Measurements from ENCODE around the gene TMEM203.

TMEM203 gene

DNA sequence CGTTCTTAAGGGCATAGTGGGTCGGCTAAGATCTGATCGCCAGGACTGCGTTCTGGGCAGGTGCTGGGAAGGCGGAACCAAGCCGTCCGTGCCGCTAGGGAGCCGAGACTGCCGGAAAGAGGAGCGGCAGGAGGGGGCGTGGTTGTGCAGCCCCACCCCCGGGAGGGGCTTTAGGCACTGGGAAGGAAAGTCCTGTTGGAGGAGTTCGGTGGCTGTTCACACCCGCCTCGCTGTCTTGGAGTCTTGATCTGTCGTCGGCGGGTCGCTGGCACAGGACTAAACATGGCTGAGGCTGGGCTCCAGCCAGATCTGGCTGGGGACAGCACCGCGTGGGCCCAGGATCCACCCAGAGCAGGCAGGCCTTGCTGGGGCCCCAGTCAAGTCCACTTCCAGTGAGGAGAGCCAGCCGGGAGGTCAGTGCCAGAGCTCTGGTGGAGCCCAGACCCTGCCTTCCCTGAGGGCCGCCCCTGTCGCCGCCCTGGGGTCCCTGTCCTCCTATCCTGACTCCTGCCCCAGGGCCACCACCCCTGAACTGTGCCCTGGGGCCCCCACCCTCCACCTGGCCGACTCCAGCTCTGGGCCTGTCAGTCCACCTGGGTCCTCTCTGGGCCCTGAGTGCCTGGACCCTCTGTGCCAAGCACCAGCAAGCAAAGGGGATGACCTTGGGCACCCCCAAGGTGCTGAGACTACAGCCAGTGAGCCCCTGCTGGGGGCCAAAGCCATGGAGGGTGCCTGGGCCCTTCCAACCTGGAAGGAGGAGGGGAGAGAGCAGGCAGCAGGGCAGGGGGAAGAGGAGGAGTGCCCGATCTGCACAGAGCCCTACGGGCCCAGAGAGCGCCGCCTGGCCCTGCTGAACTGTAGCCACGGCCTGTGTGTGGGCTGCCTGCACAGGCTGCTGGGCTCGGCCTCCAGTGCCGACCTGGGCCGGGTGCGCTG, 12.1 kb upstream of the TMEM203 start:
- DNase-seq, result no peak

DNA sequence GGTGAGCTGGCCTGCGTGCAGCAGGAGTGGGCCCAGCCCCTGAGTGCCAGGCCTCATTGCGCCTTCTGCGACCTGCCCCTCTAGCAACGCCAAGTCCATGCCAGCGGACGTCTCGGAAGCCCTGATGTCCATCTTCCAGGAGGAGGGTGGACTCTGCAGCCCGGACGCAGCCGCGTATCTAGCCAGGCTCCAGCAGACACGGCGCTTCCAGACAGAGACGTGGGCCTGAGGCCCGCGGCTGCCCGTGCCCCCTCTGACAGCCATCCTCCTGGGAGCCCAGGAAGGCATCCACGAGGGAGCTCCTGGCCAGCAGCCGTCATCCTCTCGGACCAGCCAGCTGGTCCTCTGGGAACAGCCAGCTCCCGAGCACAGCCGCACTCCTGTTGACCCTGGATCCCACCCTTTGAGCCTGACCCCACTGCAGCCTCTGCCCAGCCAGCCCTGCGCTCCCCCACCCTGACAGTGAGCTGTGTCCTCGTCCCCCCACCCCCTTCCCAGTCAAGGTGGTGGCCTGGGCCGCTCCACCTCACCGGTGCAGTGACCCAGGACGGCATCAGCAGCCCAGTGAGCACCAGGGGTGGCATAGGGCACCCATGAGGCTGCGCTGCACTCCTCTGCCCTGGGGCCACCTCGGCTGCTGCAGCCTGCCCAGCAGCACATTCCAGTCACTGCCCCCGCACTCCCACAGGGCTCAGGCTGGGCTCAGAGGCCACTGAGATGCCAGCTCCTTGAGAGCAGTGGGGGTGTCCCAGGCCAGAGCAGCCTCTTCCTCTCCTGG, 10.9 kb upstream of the TMEM203 start:
- no peak for DNase-seq

DNA sequence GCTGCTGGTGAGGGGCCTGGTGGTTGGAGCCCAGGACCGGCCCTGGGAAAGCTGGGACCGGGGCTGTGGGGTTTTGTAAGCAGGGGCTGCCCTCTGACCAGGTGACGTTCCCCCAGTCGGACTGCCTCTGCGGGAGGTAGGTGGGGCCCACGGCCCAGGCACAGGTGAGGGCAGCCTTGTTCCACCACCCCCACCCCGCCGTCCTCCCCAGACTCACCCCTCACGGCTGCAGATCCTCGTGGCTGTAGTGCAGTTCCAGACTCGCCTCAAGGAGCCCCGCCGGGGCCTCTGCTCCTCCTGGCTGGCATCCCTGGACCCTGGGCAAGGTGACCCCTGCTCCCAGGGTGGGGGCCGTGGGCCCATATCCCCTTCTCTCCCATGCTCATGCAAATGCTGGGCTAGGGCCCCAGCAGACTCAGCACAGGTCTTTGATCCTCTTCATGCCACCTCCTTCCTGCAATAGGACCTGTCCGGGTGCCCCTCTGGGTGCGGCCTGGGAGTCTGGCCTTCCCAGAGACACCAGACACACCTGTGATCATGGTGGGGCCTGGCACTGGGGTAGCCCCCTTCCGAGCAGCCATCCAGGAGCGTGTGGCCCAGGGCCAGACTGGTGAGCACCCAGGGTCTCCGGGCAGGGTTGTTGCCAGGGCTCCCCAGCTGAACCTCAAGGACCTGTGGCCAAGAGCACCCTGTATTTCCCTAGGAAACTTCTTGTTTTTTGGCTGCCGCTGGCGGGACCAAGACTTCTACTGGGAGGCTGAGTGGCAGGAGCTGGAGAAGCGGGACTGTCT, 9.9 kb upstream of the TMEM203 start:
- DNase-seq, result no peak

DNA sequence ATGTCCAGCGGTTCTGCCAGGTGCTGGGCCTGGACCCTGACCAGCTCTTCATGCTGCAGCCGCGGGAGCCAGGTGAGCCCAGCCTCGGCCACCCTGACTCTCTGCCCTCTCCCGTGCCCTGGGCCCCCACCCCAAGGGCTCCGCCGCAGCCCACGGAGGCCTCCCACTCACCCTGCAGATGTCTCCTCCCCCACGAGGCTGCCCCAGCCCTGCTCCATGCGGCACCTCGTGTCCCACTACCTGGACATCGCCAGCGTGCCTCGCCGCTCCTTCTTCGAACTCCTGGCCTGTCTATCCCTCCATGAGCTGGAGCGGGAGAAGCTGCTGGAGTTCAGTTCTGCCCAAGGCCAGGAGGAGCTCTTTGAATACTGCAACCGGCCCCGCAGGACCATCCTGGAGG, 9.2 kb upstream of the TMEM203 start:
- DNase-seq, result no peak

DNA sequence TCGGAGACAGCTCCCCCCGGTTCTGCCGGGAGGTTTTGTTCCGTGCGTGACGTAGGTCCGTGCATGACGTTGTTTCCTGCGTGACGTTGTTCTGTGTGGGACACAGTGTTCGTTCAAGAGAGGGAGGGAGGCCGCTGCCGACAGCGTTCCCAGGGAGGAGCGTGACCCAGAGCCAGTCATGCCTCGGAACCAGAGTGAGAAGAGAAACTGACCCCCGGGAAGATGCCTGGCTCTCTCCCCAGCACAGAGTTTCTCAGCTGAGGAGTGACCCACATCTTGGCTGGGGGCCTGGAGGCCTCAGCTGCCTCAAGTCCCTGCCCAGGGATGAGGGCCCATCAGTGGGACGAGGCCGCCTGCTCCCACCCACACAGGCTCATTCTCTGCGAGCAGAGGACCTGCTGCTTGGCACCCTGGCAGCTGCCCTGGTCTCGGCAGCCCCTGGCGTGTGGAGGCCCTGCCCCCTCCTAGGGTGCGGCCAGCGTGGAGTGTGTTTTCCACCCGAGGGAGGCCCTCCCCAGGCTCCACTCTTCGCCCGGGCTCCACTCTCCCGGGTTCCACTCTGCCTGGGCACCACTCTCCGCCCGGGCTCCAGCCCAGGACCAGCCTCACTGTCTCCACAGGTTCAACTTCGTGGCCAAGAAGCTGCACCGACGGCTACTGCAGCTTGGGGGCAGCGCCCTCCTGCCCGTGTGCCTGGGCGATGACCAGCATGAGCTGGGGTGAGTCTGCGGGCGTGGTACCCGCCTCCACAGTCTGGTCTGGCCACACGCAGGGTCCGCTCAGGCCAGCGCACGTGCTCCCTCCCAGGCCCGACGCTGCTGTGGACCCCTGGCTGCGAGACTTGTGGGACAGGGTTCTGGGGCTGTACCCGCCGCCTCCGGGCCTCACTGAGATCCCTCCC, 8.0 kb upstream of the TMEM203 start:
- DNase-seq, result no peak

DNA sequence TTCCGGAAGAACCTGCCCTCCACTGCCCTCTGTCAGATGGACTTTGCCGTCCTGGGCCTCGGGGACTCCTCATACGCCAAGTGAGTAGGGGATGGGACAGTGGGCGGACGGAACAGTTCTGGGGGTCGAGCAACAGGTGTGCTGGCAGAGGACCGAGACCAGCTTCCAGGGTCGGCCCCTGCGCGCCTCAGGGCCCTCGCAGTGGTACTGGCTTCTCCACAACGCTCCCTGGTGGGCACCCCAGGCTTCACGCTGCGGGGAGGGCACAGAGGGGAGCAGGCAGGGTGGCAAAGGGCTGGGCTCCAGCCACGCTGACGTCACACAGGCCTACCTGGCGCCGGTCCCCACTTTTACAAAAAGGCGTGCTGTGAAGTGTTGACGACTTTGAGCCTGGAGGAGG, 7.1 kb upstream of the TMEM203 start:
- no peak for DNase-seq

DNA sequence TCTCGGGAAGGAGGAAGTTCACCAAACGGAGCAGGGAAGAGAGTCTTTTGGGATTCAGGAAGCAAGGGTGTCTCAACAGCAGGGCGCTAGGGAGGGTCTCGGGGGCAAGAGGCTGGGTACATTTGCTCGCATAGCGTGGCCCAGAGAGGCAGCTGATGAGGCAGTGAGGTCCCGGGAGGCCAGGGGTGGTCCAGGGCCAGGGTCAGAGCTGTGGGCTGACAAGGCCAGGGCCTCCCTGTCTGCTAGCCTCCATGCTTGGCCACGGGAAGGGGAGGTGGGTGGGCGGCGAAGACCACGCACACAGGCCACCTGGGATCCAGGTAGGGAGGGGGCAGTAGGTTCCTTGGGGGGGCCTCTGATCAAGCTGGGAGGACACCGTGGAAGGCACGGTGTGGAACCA, 6.1 kb upstream of the TMEM203 start:
- DNase-seq, result no peak

DNA sequence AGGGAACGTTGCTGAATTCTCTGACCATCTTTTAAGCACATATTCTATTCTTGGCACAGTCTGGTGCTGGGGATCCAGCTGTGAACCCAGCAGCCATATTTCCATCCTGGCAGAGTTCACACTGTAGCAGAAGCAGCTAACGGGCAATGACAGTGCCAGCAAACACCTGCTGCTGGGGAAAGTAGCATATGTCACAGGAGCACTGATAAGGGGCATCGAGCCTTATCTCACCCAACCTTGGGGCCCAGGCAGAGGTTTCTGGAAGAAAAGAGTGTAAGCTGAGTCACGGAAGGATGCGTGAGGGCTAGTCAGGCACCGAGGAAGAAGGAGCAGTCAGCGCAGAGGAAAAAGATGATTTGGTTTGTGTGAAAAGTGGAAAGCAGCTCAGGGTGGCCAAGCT, 1.2 kb upstream of the TMEM203 start:
- no peak for DNase-seq

DNA sequence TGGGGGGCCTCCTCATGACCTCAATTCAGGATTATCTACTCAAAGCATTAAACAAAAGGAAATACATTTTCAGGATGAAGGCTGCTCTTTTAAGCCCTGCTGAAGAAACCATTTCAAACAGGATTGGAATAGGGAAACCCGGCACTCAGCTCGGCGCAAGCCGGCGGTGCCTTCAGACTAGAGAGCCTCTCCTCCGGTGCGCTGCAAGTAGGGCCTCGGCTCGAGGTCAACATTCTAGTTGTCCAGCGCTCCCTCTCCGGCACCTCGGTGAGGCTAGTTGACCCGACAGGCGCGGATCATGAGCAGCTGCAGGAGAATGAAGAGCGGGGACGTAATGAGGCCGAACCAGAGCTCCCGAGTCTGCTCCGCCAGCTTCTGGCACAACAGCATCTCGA, 720 bp downstream of the TMEM203 start:
- no peak for DNase-seq

DNA sequence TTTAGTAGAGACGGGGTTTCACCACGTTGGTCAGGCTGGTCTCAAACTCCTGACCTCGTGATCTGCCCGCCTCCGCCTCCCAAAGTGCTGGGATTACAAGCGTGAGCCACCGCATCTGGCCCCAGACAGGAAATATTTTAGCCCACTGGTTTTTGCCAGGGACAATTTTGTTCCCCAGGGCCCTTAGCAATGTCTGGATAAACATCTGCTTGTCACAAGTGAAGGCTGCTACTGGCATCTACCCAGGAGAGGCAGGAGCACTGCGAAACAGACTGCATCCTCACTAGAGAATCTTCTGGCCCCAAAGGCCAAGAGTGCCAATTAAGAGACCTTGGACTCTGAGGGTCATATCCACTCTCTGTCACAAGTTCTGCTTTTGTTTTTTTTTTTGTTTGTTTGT, 2.5 kb downstream of the TMEM203 start:
- no peak for DNase-seq

DNA sequence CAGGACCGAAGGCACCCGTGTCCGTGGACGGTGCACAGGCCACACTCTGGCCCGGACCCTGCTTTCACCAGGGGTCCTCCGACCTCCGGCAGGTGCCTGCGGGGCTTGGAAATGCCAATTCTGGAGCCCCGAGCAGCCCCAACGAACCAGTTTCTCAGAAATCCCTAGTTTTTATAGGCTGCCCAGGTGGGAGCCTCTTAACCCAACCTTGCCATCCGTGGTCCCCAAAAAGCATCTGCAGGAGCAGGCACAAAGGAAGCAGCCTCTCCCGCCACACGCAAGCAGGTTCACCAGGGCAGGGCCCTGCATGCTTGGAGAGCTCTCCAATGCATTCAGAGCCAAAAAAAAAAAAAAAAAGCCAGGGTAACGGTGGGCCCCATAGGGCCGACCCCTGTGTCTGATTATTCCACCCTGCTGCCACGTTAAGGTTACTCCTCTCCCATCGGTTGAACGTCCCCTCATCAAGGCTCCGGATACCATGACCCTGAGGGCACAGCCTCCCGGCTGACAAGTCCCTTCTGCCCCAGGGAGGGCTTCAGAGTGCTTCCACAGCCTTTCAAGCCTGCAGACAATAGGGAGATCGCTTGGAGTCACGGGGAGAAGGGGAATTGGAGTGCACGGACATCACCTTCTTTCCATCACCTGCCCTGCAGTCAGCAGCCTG, 4.1 kb downstream of the TMEM203 start:
- no peak for DNase-seq

DNA sequence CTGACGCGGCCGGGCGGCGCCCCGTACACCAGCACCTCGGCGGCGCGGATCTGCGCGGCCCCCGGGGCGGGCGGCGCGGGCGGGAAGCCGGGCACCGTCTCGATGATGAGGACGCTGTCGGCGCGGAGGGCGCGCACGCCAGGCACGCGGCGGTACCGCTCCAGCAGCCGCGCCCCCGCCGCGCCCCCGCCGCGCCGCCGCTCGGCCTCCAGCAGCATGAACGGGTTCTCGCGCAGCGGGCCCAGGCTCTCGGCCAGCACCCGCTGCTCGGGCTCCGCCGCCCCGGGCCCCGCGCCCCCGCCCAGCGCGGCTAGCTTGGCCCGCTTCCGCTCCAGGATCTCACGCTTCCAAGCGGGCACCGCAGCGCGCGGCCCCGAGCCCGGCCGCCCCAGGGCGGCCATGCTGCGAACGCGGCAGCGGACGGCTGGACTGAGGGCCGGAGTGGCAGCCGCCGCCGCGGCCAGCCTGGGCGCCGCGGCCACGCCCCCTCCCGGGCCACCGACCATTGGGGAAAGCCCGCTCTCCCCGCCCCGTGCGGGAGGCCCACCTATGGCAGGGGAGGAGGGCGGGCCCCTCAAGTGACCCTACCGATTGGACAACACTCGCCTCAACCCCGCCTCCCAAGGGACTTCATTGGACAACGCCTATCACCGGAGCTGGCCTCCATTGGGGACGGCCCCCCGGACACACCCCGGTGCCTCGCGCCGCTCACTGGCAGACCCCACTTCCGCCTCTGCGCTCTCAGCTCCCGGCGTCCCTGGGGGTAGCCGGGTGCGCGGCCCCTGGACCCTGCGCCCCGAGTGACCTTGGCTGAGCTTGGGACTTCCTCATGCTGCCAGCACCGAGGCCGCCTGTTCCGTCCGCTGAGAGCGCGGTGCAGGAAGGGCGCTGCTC, 4.9 kb downstream of the TMEM203 start, which contains the start of gene TPRN:
Gene TPRN, minus strand, starts transcription at position 431 of the 894 bp plus-strand sequence. Its CDS starts 30 bp downstream, at position 401.
- DNase-seq, result peak; percentile 97

DNA sequence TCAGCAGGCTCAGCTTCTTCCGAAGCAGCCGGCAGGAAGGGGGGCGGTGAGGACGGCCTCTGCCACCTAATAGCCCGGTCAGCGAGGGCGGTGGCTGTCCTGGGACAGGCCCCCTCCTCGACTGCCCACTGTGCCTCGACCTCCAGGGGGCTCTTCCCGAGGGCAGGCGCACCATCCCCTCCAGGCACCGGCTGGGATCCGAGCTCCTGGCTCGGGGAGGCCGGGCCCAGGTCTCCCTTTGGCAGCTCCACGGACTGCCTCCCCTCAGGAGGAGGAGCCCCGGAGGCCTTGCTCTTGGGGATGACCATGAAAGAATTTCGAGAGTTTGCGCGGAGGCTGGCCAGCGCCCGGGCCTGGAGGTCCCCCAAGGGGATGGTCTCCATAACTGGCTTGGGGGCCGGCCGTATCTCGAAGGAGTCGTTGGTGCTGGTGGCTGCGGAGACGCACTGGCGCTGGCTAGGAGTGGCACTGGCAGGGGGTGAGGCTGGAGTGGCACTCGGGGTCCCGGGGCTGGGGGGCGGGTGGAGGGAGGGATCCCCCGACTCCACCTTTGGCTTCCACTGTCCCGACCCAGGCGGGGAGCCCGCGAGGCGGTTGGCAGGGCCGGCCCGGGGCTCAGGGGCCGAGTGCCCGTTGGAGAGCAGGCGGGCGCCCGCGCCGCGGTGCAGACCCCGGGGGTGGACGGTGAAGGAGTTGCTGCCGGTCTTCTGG, 5.9 kb downstream of the TMEM203 start:
- no peak for DNase-seq

DNA sequence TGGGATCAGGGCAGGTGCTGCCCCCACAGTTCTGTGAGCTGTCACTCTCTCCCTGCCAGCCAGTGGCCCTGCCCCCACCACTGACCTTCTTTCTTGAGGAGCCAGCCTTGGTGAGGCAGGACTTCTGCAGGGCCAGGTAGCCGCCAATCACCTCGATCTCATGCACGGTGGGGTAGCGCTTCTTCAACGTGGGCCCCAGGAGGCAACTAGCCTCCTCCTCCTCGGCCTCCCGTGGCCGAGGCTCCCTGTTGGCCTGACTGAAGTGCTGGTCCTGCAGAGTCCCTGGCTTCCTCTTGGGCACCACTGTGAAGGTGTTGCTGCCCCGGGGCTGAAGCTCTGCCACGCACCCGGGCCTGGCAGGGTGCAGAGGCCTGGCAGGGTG, 6.6 kb downstream of the TMEM203 start:
- no peak for DNase-seq

DNA sequence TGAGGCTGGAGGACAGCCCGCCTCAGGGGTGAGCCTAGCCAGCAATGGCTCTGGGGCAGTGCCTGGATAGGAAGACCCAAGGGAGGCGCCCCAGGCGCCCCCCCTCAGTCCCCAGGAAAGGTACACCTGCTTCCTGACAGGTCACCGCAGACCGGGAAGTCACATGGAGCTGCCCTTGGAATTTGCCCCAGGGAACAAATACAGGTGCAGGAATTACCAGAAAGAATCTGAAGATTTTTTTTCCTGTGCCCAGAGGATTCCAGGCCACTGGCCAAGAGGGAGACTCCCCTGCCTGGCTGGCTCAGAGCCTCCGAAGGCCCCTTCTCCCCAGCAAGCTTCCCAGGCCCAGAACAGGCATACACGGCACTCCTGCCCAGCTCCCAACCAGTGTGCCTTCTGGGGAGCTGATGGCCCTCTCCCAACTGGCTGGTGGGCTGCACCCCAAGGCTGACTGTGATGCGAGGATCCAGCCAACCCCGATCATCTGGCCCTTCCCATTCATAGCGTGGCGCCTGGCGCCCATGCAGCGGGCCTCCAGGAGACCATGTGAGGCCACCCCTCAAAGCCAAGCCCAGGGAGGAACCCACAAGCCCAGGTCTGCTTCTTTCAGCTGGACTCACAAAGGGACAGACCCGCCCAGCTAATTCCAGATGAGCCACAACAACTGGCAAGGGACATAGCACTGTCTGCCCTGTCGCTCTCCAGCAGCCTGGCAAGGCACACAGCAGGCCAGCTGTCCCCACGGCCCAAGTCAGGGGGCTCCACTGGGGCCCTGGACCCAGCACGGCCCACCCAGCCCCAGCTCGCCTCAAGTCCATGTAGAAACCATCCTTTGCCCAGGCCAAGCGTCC, 7.2 kb downstream of the TMEM203 start:
- DNase-seq, result no peak

DNA sequence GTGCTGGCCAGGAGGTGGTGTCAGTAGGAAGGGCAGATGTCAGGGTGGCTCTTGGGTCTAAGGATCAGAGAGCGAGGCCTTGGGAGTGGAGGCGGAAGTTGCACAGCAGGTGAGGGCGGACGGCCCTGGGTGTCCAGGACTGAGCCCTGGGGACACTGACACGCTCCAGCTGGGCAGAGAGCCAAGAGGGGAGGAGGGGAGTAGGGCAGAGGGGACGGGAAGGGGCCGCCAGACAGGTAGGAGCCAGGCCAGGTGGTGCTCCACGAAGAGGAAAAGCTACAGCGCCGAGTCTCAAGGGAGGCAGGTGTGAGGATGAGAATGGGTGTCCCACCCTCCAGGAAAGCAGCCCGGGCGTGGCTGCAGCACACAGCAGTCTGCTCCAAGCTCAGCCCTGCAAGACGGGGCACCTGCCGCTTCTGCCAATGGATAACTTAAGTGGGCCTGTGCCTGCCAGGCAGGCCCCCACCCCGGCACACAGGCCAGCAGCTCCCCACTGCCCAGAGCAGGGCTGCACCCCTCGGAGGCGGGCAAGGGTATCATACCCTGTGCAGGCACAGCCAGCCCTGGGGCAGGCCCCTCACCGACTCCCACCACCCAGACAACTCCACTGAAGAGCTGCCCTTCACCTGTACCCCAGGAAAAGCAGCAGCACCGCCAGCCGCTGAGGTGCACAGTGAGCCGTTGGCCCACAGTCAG, 9.8 kb downstream of the TMEM203 start:
- DNase-seq, result no peak

DNA sequence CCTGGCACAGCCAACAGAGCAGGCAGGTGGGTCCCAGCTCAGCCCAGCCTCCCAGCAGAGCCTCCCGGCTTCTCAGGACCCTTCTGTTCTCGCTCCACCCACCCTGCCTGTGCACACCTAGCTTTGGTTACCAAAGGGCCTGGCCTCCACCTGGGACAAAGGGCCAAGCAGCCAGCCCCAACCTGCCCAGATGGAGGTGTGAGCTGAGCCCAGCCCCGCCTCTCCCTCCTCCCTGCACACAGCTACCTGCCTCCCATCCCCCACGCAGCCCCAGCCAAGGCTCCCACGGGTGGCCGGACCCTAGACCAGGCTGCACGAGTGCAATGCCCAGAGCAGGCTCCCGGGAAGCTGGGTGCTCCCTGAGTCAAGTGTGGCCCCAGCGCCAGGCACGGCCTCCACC, 10.5 kb downstream of the TMEM203 start:
- no peak for DNase-seq

DNA sequence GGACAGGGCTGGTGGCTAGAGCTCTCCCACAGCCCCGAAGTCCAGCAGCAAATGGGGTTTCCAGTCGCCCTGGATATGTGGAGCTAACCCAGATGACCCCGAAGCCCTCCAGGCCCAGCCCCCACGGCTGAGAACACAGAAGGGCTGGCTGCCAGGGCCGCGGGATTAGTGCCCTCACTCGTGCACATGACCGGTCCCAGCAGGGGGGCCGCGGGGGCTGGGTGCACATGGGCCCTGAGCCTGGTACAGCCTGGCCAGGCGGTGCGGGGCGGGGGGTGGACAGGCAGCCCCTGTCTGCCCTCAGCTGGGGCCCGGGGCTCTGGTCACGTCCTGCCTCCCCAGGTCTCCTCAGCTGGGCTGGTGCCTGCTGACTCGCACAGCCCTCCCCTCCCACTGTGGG, 11.1 kb downstream of the TMEM203 start:
- no peak for DNase-seq

Measured in right forelimb (tissue), 1 donor.